Body of pancreas (tissue), 4 donors: ENCODE results near the gene GPR107. TPM values are rescaled to one million over a fixed set of nuclear protein-coding genes. Genes with fewer than 3 reads are reported as not detected.
A peak's percentile ranks its signal among the peaks of the same experiment; 100 is the strongest.
"Not testable (repeated sequence)": the region's sequence is repeated elsewhere in the genome, so short reads cannot be mapped to it uniquely, and the experiment has no call there.

ENCODE experiments used
- ATAC-seq: fragments of 150-250 bp; one replicate; pipeline ENCODE4 v1.9.1; 2016
- DNase-seq, 4 donors: peaks; one replicate each; pipeline ENCODE4 v3.0.0-alpha.2; 2019
- H3K27ac ChIP-seq, 4 donors: fragments of 200-600 bp; sonication (generic); 1 replicate in 3 of 4; 2 replicates in 1 of 4; pipeline versions ENCODE4 v1.5.1 to v1.6.1; 2016 to 2019; ENCODE audit warnings: mild to moderate bottlenecking in 1 of 4, mixed read lengths in 1 of 4, moderate library complexity in 1 of 4
- H3K27me3 ChIP-seq, 2 donors: fragments of 200-600 bp; sonication (generic); one replicate each; pipeline ENCODE4 v1.6.0; 2016; ENCODE audit warnings: mild to moderate bottlenecking in 1 of 2
- H3K36me3 ChIP-seq, 2 donors: fragments of 200-600 bp; sonication (generic); replicated peaks in 1 of 2; 2 replicates each; pipeline ENCODE4 v1.5.1; 2016; ENCODE audit warnings: low read depth in 2 of 2; ENCODE audit not compliant: insufficient read depth in 1 of 2
- H3K4me1 ChIP-seq: fragments of 200-600 bp; sonication (generic); one replicate; pipeline ENCODE4 v1.6.0; 2016
- H3K4me3 ChIP-seq, 2 donors: fragments of 200-600 bp; sonication (generic); 1 replicate in 1 of 2; 2 replicates in 1 of 2; pipeline ENCODE4 v1.5.1; 2016 to 2019
- H3K9me3 ChIP-seq, 3 donors: fragments of 200-600 bp; sonication (generic); 1 replicate in 2 of 3; 2 replicates in 1 of 3; pipeline ENCODE4 v1.5.1; 2016
- POLR2A ChIP-seq, 3 donors: fragments of 450-650 bp; IDR thresholded peaks; one replicate each; pipeline ENCODE4 v1.6.1; 2016; ENCODE audit warnings: antibody characterized with exemption in 3 of 3, mild to moderate bottlenecking in 2 of 3
- WGBS, 2 donors: methylation state at CpG; one replicate each; pipeline ENCODE4 v1.1.5; 2017; 5-methylcytosine and 5-hydroxymethylcytosine counted together
- intact Hi-C: fragments of 100-400 bp; cut with DNase I; formaldehyde crosslinking; loops from one replicate; pipeline ENCODE4 v1.15.1; 2023
- total RNA-seq, 2 donors: library from RNA; depleted of rRNA; stranded (reverse); fragments of >200 nt; gene quantifications; one replicate each; pipeline ENCODE4 v1.1.0, GENCODE V29; 2016
- TF ChIP-seq, protein P1 (sequence below), 7 experiments: fragments of 450-650 bp in 4 of 7; fragments of 200-600 bp in 3 of 7; sonication (generic) in 3 of 7; IDR thresholded peaks; one replicate each; pipeline ENCODE4 v1.5.1; 2016 to 2019; ENCODE audit warnings: antibody characterized with exemption in 7 of 7

GPR107 gene
- total RNA-seq, 2 donors from 2014 or later = 9.6 to 11.4 TPM

DNA sequence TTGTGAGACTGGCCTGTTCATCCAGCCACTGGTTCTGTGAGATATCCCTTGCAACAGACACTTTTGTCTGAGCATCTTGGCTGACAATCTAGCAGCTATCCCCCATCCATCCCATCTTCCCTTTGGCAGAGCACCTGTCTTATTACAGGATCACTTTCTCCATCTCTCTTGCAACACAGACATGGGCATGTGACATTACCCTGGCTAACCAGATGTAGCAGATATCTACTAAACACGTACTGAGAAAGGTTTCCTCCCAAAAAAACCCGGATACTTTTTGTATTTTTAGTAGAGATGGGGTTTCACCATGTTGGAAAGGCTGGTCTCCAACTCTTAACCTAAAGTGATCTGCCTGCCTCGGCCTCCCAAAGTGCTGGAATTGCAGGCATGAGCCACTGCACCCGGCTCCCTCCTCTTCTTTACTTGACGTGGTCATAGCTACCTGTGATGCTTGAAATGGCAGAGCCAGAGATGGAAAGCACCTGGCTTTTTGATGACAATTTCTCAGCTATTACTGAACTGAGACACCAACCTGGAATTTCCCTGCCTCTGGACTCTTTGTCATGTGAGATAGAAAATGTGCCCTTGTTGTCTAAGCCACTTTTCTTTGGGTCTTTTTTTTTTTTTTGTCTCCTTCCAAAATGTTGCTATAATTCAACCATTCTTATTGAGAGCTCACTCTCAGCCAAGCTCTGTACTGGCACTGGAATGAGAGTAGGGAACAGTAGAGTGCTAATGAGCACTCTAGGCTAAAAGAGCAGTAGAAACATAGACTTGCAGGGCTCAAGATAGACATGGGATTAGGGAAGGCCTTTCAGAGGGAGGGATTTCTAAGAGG, 43.3 kb upstream of the GPR107 start:
- Histone ChIP-seq H3K4me1 (no peaks in the 10 kb centered on the region), H3K27me3 (no peaks in the 10 kb centered on the region), H3K4me3 (no peak overlapping the region), H3K36me3 (no peaks in the 10 kb centered on the region), H3K27ac (peak overlapping the region in 1 of 4 donors; percentile 34), H3K9me3 (no peaks in the 10 kb centered on the region)
- intact Hi-C loops = no loop called here
- TF ChIP-seq, protein P1, sequence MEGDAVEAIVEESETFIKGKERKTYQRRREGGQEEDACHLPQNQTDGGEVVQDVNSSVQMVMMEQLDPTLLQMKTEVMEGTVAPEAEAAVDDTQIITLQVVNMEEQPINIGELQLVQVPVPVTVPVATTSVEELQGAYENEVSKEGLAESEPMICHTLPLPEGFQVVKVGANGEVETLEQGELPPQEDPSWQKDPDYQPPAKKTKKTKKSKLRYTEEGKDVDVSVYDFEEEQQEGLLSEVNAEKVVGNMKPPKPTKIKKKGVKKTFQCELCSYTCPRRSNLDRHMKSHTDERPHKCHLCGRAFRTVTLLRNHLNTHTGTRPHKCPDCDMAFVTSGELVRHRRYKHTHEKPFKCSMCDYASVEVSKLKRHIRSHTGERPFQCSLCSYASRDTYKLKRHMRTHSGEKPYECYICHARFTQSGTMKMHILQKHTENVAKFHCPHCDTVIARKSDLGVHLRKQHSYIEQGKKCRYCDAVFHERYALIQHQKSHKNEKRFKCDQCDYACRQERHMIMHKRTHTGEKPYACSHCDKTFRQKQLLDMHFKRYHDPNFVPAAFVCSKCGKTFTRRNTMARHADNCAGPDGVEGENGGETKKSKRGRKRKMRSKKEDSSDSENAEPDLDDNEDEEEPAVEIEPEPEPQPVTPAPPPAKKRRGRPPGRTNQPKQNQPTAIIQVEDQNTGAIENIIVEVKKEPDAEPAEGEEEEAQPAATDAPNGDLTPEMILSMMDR (IDR thresholded peaks at IDR 0.05) = no peak
- no peak for TF ChIP-seq POLR2A (IDR thresholded peaks at IDR 0.05)
- DNase-seq (no peak), ATAC-seq (no peak)
- WGBS, 2 donors = 70 to 74% methylated on average over 5 of the region's 5 CpGs

DNA sequence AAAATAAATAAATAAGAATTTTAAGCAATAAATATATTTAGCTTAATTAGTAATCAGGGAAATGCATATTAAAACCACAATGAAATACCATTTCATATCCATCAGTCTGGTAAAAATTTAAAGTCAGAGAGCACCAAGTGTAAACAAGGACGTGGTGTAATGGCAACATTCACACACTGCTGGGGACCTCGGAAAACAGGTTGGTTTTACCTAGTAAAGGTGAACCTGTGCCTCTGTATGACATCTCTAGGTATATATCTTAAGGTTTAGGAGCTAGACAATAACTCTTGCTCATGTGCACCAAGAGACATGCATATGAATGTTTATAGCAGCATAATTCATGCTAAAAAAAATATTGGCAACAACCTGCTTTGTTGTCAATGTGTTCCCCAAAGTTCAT, 40.4 kb upstream of the GPR107 start:
- Histone ChIP-seq H3K9me3 (no peaks in the 10 kb centered on the region), H3K4me3 (no peak overlapping the region), H3K27me3 (no peaks in the 10 kb centered on the region), H3K4me1 (no peaks in the 10 kb centered on the region), H3K36me3 (no peaks in the 10 kb centered on the region), H3K27ac (no peak overlapping the region)
- TF ChIP-seq, protein P1 (IDR thresholded peaks at IDR 0.05) = no peak
- TF ChIP-seq POLR2A (IDR thresholded peaks at IDR 0.05) = no peak
- no peak for DNase-seq
- ATAC-seq = no peak
- 62 to 80% methylated on average over 2 of the region's 2 CpGs for WGBS, 2 donors
- intact Hi-C loops = no loop called here

- no peak overlapping the region for H3K27ac ChIP-seq
- no peaks in the 10 kb centered on the region for H3K27me3 ChIP-seq
- intact Hi-C loops = no loop called here
- ATAC-seq = no peak
- H3K36me3 ChIP-seq = no peaks in the 10 kb centered on the region
- H3K4me3 ChIP-seq = no peak overlapping the region
- no peak for DNase-seq
- no peaks in the 10 kb centered on the region for H3K4me1 ChIP-seq
- no peaks in the 10 kb centered on the region for H3K9me3 ChIP-seq
- TF ChIP-seq POLR2A (IDR thresholded peaks at IDR 0.05) = no peak
- TF ChIP-seq, protein P1 (IDR thresholded peaks at IDR 0.05) = no peak
- WGBS, 2 donors = 93 to 95% methylated on average over 5 of the region's 5 CpGs
These were observed 38.2 kb upstream of the GPR107 start for GRCh38 chr9:130015353-130016019.

DNA sequence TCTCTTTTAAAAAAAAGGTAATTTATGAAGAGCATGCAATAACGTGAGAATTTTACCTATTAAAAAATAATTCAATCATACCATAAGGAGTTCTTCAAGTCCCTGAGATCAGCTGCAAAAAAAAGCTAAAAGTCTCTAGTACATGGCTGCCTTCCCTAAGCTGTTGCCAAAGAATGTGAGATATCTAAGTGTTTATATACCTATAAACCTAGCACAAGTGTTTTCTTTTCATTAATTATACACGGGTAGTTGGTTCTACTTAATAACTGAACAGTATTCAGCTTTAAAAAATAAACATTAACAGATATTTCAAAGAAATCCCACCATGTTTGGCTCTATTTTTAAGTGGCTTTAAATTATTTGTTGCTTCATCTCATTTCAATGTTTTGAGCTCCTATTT, 36.6 kb upstream of the GPR107 start:
- intact Hi-C loops = no loop called here
- Histone ChIP-seq H3K9me3 (no peaks in the 10 kb centered on the region), H3K27ac (no peak overlapping the region), H3K4me3 (no peak overlapping the region), H3K27me3 (no peaks in the 10 kb centered on the region), H3K4me1 (no peaks in the 10 kb centered on the region), H3K36me3 (no peaks in the 10 kb centered on the region)
- ATAC-seq = no peak
- DNase-seq = no peak
- TF ChIP-seq, protein P1 (IDR thresholded peaks at IDR 0.05) = no peak
- no peak for TF ChIP-seq POLR2A (IDR thresholded peaks at IDR 0.05)
- 38 to 40% methylated on average over 2 of the region's 2 CpGs for WGBS, 2 donors

DNA sequence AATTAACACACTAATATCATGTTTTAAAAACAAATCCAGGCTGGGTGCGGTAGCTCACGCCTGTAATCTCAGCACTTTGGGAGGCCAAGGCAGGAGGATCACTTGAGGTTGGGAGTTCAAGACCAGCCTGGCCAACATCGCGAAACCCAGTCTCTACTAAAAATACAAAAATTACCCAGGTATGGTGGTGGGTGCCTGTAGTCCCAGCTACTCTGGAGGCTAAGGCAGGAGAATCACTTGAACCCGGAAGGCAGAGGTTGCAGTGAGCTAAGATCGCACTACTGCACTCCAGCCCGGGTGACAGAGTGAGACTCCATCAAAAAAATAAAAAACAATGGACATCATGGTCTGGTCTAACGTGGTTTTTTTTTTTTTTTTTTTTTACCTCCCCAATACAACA, 36.2 kb upstream of the GPR107 start:
- WGBS, 2 donors = 96 to 98% methylated on average over 8 of the region's 8 CpGs
- H3K4me3 ChIP-seq, H3K36me3 ChIP-seq, H3K27ac ChIP-seq, ATAC-seq, H3K9me3 ChIP-seq, intact Hi-C loops, H3K27me3 ChIP-seq, H3K4me1 ChIP-seq, DNase-seq: not testable (repeated sequence)
